ENCODE measurements around the gene SNCB. TPM values are rescaled to one million over a fixed set of nuclear protein-coding genes. Genes with fewer than 3 reads are reported as not detected.
A peak's percentile ranks its signal among the peaks of the same experiment; 100 is the strongest.

The SNCB gene
- total RNA-seq, 4 donors from 2014 or later: not detected

DNA sequence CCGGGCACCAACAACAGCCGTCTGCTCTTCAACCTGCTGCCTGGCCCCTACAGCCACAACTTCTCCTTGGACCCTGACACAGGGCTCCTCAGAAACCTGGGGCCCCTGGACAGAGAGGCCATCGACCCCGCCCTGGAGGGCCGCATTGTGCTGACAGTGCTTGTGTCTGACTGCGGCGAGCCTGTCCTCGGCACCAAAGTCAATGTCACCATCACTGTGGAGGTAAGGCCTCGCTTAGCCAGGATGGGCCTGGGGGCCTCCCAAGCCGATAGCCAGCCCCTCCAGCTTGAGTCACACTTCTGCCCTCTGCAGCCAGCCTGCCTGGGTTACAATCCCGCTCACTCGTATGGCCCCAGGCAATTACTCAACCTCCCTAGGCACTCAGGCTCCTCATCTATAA, 49.0 kb downstream of the SNCB start:
- Histone ChIP-seq H3K9me3 (peaks cover 6% of the 10 kb centered on the region), H3K4me1 (no peaks in the 10 kb centered on the region), H3K27ac (no peak overlapping the region), H3K27me3 (no peaks in the 10 kb centered on the region), H3K4me3 (no peak overlapping the region), H3K36me3 (no peaks in the 10 kb centered on the region)
- DNase-seq (ENCODE audit: low spot score in 2 of 2): no peak
- 73% methylated on average over 3 of the region's 12 CpGs for WGBS
- TF ChIP-seq EP300 (IDR thresholded peaks at IDR 0.05) (no peak), POLR2AphosphoS5 (IDR thresholded peaks at IDR 0.05) (no peak), POLR2A (IDR thresholded peaks at IDR 0.05) (no peak)
- TF ChIP-seq, protein P1, sequence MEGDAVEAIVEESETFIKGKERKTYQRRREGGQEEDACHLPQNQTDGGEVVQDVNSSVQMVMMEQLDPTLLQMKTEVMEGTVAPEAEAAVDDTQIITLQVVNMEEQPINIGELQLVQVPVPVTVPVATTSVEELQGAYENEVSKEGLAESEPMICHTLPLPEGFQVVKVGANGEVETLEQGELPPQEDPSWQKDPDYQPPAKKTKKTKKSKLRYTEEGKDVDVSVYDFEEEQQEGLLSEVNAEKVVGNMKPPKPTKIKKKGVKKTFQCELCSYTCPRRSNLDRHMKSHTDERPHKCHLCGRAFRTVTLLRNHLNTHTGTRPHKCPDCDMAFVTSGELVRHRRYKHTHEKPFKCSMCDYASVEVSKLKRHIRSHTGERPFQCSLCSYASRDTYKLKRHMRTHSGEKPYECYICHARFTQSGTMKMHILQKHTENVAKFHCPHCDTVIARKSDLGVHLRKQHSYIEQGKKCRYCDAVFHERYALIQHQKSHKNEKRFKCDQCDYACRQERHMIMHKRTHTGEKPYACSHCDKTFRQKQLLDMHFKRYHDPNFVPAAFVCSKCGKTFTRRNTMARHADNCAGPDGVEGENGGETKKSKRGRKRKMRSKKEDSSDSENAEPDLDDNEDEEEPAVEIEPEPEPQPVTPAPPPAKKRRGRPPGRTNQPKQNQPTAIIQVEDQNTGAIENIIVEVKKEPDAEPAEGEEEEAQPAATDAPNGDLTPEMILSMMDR (IDR thresholded peaks at IDR 0.05): no peak

GRCh38 chr5:176579323-176579722, 51.0 kb downstream of the SNCB start:
- no peak overlapping the region for H3K27ac ChIP-seq
- peaks cover 9% of the 10 kb centered on the region for H3K27me3 ChIP-seq
- TF ChIP-seq EP300 (IDR thresholded peaks at IDR 0.05) (no peak), POLR2A (IDR thresholded peaks at IDR 0.05) (no peak), POLR2AphosphoS5 (IDR thresholded peaks at IDR 0.05) (no peak)
- TF ChIP-seq, protein P1 (IDR thresholded peaks at IDR 0.05): no peak
- H3K36me3 ChIP-seq: no peaks in the 10 kb centered on the region
- H3K4me1 ChIP-seq: no peaks in the 10 kb centered on the region
- WGBS: 55% methylated on average over 4 of the region's 4 CpGs
- no peak overlapping the region for H3K4me3 ChIP-seq
- DNase-seq (ENCODE audit: low spot score in 2 of 2): no peak
- H3K9me3 ChIP-seq: peaks cover under 1% of the 10 kb centered on the region

GRCh38 chr5:176578391-176578808, 51.9 kb downstream of the SNCB start:
- Histone ChIP-seq H3K4me3 (no peak overlapping the region), H3K4me1 (no peaks in the 10 kb centered on the region), H3K27ac (no peak overlapping the region), H3K9me3 (no peaks in the 10 kb centered on the region), H3K27me3 (peaks cover 9% of the 10 kb centered on the region), H3K36me3 (no peaks in the 10 kb centered on the region)
- WGBS: 69% methylated on average over 3 of the region's 15 CpGs
- DNase-seq (ENCODE audit: low spot score in 2 of 2): no peak
- TF ChIP-seq, protein P1 (IDR thresholded peaks at IDR 0.05): peak in 1 of 2 donors; percentile 43
- TF ChIP-seq EP300 (IDR thresholded peaks at IDR 0.05): no peak

- WGBS: 80% methylated on average over 30 of the region's 36 CpGs
- Histone ChIP-seq H3K9me3 (no peaks in the 10 kb centered on the region), H3K27me3 (peaks cover 11% of the 10 kb centered on the region), H3K27ac (no peak overlapping the region), H3K36me3 (no peaks in the 10 kb centered on the region), H3K4me1 (no peaks in the 10 kb centered on the region), H3K4me3 (no peak overlapping the region)
- no peak for DNase-seq (ENCODE audit: low spot score in 2 of 2)
- TF ChIP-seq POLR2A (IDR thresholded peaks at IDR 0.05) (no peak), POLR2AphosphoS5 (IDR thresholded peaks at IDR 0.05) (no peak), EP300 (IDR thresholded peaks at IDR 0.05) (no peak)
- TF ChIP-seq, protein P1 (IDR thresholded peaks at IDR 0.05): no peak
Observed at GRCh38 chr5:176577312-176578176, 52.8 kb downstream of the SNCB start.

GRCh38 chr5:176575488-176576422, 54.6 kb downstream of the SNCB start:
- Histone ChIP-seq H3K4me3 (no peak overlapping the region), H3K36me3 (no peaks in the 10 kb centered on the region), H3K27me3 (peaks cover 15% of the 10 kb centered on the region), H3K27ac (no peak overlapping the region), H3K4me1 (no peaks in the 10 kb centered on the region), H3K9me3 (no peaks in the 10 kb centered on the region)
- 82% methylated on average over 16 of the region's 37 CpGs for WGBS
- TF ChIP-seq POLR2AphosphoS5 (IDR thresholded peaks at IDR 0.05): no peak
- no peak for TF ChIP-seq POLR2A (IDR thresholded peaks at IDR 0.05)
- TF ChIP-seq, protein P1 (IDR thresholded peaks at IDR 0.05): no peak
- TF ChIP-seq EP300 (IDR thresholded peaks at IDR 0.05): no peak
- no peak for DNase-seq (ENCODE audit: low spot score in 2 of 2)
